Osteoblast (primary cell): ENCODE measurements around the gene DPY30. TPM values are rescaled to one million over a fixed set of nuclear protein-coding genes. Genes with fewer than 3 reads are reported as not detected.

Experiments
- DNase-seq: peaks from one replicate; pipeline ENCODE4 v3.0.0; 2011; ENCODE audit warnings: low spot score, mixed read lengths; ENCODE audit not compliant: insufficient read length; ENCODE audit errors: missing footprints
- H2AFZ ChIP-seq: 2 replicates; pipeline ENCODE4 v1.6.0; 2011; ENCODE audit warnings: mild to moderate bottlenecking, low read length
- H3K27ac ChIP-seq: 2 replicates; pipeline ENCODE4 v1.5.1; 2011; ENCODE audit warnings: mild to moderate bottlenecking, low read depth, low read length, moderate library complexity
- H3K27me3 ChIP-seq: 2 replicates; pipeline ENCODE4 v1.6.0; 2012; ENCODE audit warnings: mild to moderate bottlenecking, control low read depth, inconsistent platforms, low read length, moderate library complexity; ENCODE audit not compliant: insufficient read depth
- H3K36me3 ChIP-seq: 2 replicates; pipeline ENCODE4 v1.5.1; 2011; ENCODE audit warnings: mild to moderate bottlenecking, low read length, control low read depth, moderate library complexity; ENCODE audit not compliant: insufficient read depth
- H3K4me1 ChIP-seq: 2 replicates; pipeline ENCODE4 v1.5.1; 2011; ENCODE audit warnings: mild to moderate bottlenecking, low read length, control low read depth, moderate library complexity; ENCODE audit not compliant: insufficient read depth
- H3K4me2 ChIP-seq: 2 replicates; pipeline ENCODE4 v1.6.0; 2011; ENCODE audit warnings: mild to moderate bottlenecking, low read length; ENCODE audit not compliant: insufficient read depth
- H3K4me3 ChIP-seq: fragments of 200-600 bp; sonication (generic); 3 replicates; pipeline ENCODE4 v1.5.1; 2012; ENCODE audit warnings: mild to moderate bottlenecking, low read length, inconsistent platforms; ENCODE audit not compliant: insufficient read depth
- H3K79me2 ChIP-seq: 2 replicates; pipeline ENCODE4 v1.6.0; 2012; ENCODE audit warnings: mild to moderate bottlenecking, low read length, control low read depth, inconsistent platforms; ENCODE audit not compliant: insufficient read depth
- H3K9me3 ChIP-seq: 2 replicates; pipeline ENCODE4 v1.5.1; 2011; ENCODE audit warnings: low read depth, low read length, control low read depth
- H4K20me1 ChIP-seq: 2 replicates; pipeline ENCODE4 v1.6.0; 2012; ENCODE audit warnings: mild to moderate bottlenecking, low read length, control low read depth; ENCODE audit not compliant: insufficient read depth
- total RNA-seq: library from RNA; depleted of rRNA; stranded (reverse); fragments of >200 nt; gene quantifications from 2 replicates; pipeline ENCODE4 v1.2.3, GENCODE V29; 2012
- TF ChIP-seq, protein P1 (sequence below): IDR thresholded peaks from 2 replicates; pipeline ENCODE4 v1.5.1; 2011; ENCODE audit warnings: mild to moderate bottlenecking, low read depth, low read length, moderate library complexity; ENCODE audit errors: extremely low read depth

The DPY30 gene
- total RNA-seq, 1 donor: 30.4 TPM

DNA sequence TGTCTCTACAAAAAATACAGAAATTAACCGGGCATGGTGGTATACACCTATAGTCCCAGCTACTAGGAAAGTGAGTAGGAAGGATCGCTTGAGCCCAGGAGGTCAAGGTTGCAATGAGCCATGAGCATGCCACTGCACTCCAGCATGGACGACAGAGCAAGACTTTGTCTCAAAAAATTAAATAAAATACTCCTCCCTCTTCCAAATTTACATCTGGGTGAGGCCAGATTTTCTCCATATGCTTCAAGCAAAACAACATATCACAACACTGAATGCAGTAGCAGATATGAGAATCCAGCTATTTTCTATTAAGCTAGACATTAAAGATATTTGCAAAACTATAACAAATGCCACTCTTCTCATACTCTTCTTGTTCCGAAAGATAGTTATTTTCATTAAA lies 49.7 kb downstream of the DPY30 start:
- no peaks in the 10 kb centered on the region for H3K9me3 ChIP-seq
- H3K4me2 ChIP-seq: no peak overlapping the region
- H4K20me1 ChIP-seq: peaks cover 19% of the 10 kb centered on the region
- no peak overlapping the region for H3K27ac ChIP-seq
- TF ChIP-seq, protein P1, sequence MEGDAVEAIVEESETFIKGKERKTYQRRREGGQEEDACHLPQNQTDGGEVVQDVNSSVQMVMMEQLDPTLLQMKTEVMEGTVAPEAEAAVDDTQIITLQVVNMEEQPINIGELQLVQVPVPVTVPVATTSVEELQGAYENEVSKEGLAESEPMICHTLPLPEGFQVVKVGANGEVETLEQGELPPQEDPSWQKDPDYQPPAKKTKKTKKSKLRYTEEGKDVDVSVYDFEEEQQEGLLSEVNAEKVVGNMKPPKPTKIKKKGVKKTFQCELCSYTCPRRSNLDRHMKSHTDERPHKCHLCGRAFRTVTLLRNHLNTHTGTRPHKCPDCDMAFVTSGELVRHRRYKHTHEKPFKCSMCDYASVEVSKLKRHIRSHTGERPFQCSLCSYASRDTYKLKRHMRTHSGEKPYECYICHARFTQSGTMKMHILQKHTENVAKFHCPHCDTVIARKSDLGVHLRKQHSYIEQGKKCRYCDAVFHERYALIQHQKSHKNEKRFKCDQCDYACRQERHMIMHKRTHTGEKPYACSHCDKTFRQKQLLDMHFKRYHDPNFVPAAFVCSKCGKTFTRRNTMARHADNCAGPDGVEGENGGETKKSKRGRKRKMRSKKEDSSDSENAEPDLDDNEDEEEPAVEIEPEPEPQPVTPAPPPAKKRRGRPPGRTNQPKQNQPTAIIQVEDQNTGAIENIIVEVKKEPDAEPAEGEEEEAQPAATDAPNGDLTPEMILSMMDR: no peak
- H3K36me3 ChIP-seq: no peaks in the 10 kb centered on the region
- no peak overlapping the region for H2AFZ ChIP-seq
- no peaks in the 10 kb centered on the region for H3K27me3 ChIP-seq
- H3K4me1 ChIP-seq: peaks cover 11% of the 10 kb centered on the region
- no peak for DNase-seq
- peaks cover 91% of the 10 kb centered on the region for H3K79me2 ChIP-seq
- no peak overlapping the region for H3K4me3 ChIP-seq

DNA sequence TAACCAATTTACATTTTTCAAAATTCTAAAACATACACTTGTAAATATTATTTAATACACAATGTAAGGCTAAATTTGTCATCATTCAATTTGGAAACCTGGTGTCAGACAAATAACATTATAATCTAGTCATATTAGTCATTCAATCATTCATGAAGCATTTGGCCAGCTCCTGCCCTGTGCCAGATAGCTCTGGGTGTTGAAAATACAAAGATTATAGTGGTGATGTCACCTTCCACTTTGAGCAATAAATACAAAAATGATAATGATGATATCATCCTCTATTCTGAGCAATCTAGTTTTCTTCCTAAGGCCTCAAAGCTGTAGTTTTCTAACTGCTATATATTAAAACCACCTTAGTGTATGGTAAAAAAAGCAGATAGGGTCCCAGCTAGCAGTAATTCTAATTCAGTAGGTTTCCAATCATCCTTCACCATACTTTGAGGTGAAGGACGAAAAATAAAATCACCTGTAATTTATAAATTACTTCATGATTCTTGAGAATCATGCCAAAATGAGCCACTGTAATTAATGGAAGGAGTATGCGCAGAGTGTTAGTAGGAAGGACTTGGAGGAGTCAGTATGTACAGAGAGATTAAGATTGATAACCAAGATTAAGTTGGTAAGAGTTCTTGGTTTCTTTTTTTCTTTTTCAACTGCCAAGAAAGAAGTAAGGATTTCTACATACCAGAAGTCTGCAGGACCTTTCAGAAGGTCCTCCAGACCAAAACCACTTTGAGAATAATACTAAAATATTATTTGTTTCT lies 52.0 kb downstream of the DPY30 start:
- Histone ChIP-seq H3K9me3 (no peaks in the 10 kb centered on the region), H3K27me3 (no peaks in the 10 kb centered on the region), H3K4me1 (peaks cover 11% of the 10 kb centered on the region), H3K36me3 (no peaks in the 10 kb centered on the region), H3K79me2 (peaks cover 90% of the 10 kb centered on the region), H3K4me2 (no peak overlapping the region), H3K27ac (peak overlapping the region; percentile 82), H4K20me1 (peaks cover 23% of the 10 kb centered on the region), H2AFZ (no peak overlapping the region), H3K4me3 (no peak overlapping the region)
- peak; percentile 91 for DNase-seq
- TF ChIP-seq, protein P1: no peak

DNA sequence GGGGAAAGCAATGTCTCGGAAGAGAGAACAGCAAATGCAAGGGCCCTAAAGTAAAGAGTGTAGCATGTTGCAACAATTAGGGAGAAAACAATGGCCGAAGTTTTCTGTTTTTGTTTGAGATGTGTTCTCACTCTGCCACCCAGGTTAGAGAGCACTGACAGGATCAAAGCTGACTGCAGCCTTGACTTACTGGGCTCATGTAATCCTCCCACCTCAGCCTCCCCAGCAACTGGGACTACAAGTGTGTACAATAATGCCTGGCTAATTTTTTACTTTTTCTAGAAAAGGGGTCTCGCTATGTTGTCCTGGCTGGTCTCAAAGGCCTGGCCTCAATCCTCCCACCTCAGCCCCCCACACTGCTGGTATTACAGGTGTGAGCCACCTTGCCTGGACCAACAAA lies 52.7 kb downstream of the DPY30 start:
- TF ChIP-seq, protein P1: no peak
- peaks cover 19% of the 10 kb centered on the region for H4K20me1 ChIP-seq
- H3K27ac ChIP-seq: peak overlapping the region; percentile 57
- no peak overlapping the region for H3K4me3 ChIP-seq
- H3K9me3 ChIP-seq: no peaks in the 10 kb centered on the region
- no peaks in the 10 kb centered on the region for H3K36me3 ChIP-seq
- no peaks in the 10 kb centered on the region for H3K27me3 ChIP-seq
- H3K79me2 ChIP-seq: peaks cover 91% of the 10 kb centered on the region
- peaks cover 11% of the 10 kb centered on the region for H3K4me1 ChIP-seq
- H2AFZ ChIP-seq: no peak overlapping the region
- peak; percentile 34 for DNase-seq
- no peak overlapping the region for H3K4me2 ChIP-seq

DNA sequence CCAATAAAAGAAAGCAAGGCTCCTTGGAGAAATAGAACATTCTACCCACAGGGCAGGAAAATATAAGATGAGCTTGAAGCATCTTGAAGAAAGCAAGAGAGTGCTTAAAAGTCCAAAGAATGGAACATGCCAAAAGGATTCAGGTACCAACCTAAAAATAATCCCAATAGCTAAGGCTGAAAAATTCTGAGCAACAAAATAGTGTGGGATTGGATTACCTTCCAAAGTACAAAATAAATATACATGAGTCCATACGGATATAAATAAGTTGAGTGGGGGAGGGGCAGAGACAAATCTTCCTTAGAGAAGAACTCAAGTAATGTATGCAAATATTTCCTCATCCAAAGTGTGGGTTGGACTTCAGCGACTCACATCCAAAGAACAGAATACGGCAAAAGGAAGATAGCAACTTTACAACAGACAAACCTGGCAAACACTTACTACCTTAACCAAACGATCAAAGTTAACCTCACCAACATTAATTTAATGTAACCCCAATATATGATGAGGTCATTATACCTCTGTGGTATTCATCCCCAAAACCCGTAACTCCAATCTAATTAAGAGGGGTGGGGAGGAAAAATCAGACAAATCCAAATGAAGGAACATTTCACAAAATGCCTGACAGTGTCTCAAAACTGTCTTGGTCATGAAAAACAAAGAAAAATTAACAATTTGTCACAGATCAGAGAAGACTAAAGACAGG lies 55.7 kb downstream of the DPY30 start:
- Histone ChIP-seq H3K36me3 (no peaks in the 10 kb centered on the region), H3K4me3 (no peak overlapping the region), H3K9me3 (no peaks in the 10 kb centered on the region), H3K79me2 (peaks cover 89% of the 10 kb centered on the region), H2AFZ (no peak overlapping the region), H4K20me1 (peaks cover 26% of the 10 kb centered on the region), H3K27ac (no peak overlapping the region), H3K27me3 (no peaks in the 10 kb centered on the region), H3K4me2 (no peak overlapping the region), H3K4me1 (peaks cover 11% of the 10 kb centered on the region)
- peak; percentile 17 for DNase-seq
- TF ChIP-seq, protein P1: no peak
